HepG2 (cell line): ENCODE data around the gene HTR3B. TPM values are rescaled to one million over a fixed set of nuclear protein-coding genes. Genes with fewer than 3 reads are reported as not detected.

Source experiments
- ELF1 ChIP-seq: sonication (generic); formaldehyde crosslinking; IDR thresholded peaks from 2 replicates; pipeline ENCODE4 v1.4.0; 2020; ENCODE audit warnings: missing genetic modification reagents
- EP300 ChIP-seq, 3 experiments: sonication (generic) in 1 of 3; formaldehyde crosslinking in 1 of 3; IDR thresholded peaks; 2 replicates each; pipeline versions ENCODE4 v1.5.1 to v1.6.1; 2011 to 2020; ENCODE audit warnings: low read depth in 2 of 3, low read length in 2 of 3, borderline replicate concordance in 1 of 3, improper control_type of control experiment in 1 of 3, mild to moderate bottlenecking in 1 of 3, missing genetic modification reagents in 1 of 3, moderate library complexity in 1 of 3
- FOSL2 ChIP-seq: sonication (generic); formaldehyde crosslinking; IDR thresholded peaks from 2 replicates; pipeline ENCODE4 v1.4.0; 2020; ENCODE audit warnings: missing genetic modification reagents
- GABPB1 ChIP-seq: IDR thresholded peaks from 2 replicates; pipeline ENCODE4 v1.6.1; 2016; ENCODE audit warnings: mild to moderate bottlenecking, missing genetic modification reagents, moderate library complexity, missing compliant biosample characterization
- HDAC6 ChIP-seq: fragments of 200-600 bp; sonication (generic); IDR thresholded peaks from 2 replicates; pipeline ENCODE4 v1.7.0; 2017; ENCODE audit warnings: mild to moderate bottlenecking, antibody characterized with exemption, low read length, low read depth
- KLF6 ChIP-seq: IDR thresholded peaks from 2 replicates; pipeline ENCODE4 v1.8.0; 2016; ENCODE audit warnings: missing biosample characterization, missing genetic modification reagents
- MIXL1 ChIP-seq: IDR thresholded peaks from 2 replicates; pipeline ENCODE4 v1.6.1; 2016
- RXRA ChIP-seq: sonication (generic); formaldehyde crosslinking; IDR thresholded peaks from 2 replicates; pipeline ENCODE4 v1.5.1; 2020; ENCODE audit warnings: missing genetic modification reagents
- SOX5 ChIP-seq: IDR thresholded peaks from 2 replicates; pipeline ENCODE4 v1.6.1; 2016; ENCODE audit warnings: borderline replicate concordance
- TFAP4 ChIP-seq: sonication (generic); IDR thresholded peaks from 2 replicates; pipeline ENCODE4 v1.6.1; 2016; ENCODE audit warnings: low read depth, borderline replicate concordance
- THAP9 ChIP-seq: sonication (generic); formaldehyde crosslinking; IDR thresholded peaks from 2 replicates; pipeline ENCODE4; 2020; ENCODE audit warnings: missing genetic modification reagents, mild to moderate bottlenecking, borderline replicate concordance
- ZBED4 ChIP-seq: sonication (generic); formaldehyde crosslinking; IDR thresholded peaks from 2 replicates; pipeline ENCODE4 v1.4.0; 2020; ENCODE audit warnings: missing genetic modification reagents, borderline replicate concordance
- ZFP36L1 ChIP-seq: sonication (generic); formaldehyde crosslinking; IDR thresholded peaks from 2 replicates; pipeline ENCODE4 v1.8.0; 2022; ENCODE audit warnings: mild to moderate bottlenecking, missing genetic modification reagents, moderate library complexity
- ZFYVE20 ChIP-seq: sonication (generic); formaldehyde crosslinking; IDR thresholded peaks from 2 replicates; pipeline ENCODE4 v1.8.0; 2023; ENCODE audit warnings: low read depth, mild to moderate bottlenecking, moderate library complexity, missing genetic modification reagents, borderline replicate concordance
- ZHX1 ChIP-seq: sonication (generic); formaldehyde crosslinking; IDR thresholded peaks from 2 replicates; pipeline ENCODE4 v1.8.1; 2022; ENCODE audit warnings: low read depth, mild to moderate bottlenecking, missing genetic modification reagents
- ZNF264 ChIP-seq: sonication (generic); formaldehyde crosslinking; IDR thresholded peaks from 2 replicates; pipeline ENCODE4 v1.4.0; 2020; ENCODE audit warnings: missing genetic modification reagents
- ZNF607 ChIP-seq: sonication (generic); formaldehyde crosslinking; IDR thresholded peaks from 2 replicates; pipeline ENCODE4 v1.5.1; 2020; ENCODE audit warnings: missing genetic modification reagents, mild to moderate bottlenecking, borderline replicate concordance
- polyA plus RNA-seq, 8 experiments: library from polyadenylated mRNA; depleted of rRNA in 3 of 8; stranded (reverse) in 7 of 8; unstranded in 1 of 8; fragments of >200 nt; fragmentation: Illumina TruSeq in 4 of 8; extraction: Trizol in 4 of 8; gene quantifications; 2 replicates each; pipeline versions ENCODE4 v1.2.1 to v1.2.3, GENCODE V29; 2011 to 2016; ENCODE audit warnings: low read depth in 4 of 8, missing spikeins in 1 of 8, mixed read lengths in 1 of 8; ENCODE audit not compliant: insufficient read depth in 1 of 8
- total RNA-seq, 5 experiments: library from RNA; depleted of rRNA; stranded (reverse); fragments of >200 nt; fragmentation: Illumina TruSeq; extraction: Trizol; gene quantifications; 2 replicates each; pipeline ENCODE4 v1.2.3, GENCODE V29; 2016; ENCODE audit warnings: low read depth in 1 of 5

HTR3B gene
- total and polyA plus RNA-seq, 2 of the 13 experiments (the other 11 are each of a cell fraction or from before 2014, with no cell fraction given): 0.09 to 1.7 TPM

- TF ChIP-seq ZBED4 (CRISPR knock-in tag) (no peak; the same call in 1 of the 2 replicates), ZFYVE20 (CRISPR knock-in tag) (no peak), ZHX1 (CRISPR knock-in tag) (peak; percentile 49; the same call in 1 of the 2 replicates), GABPB1 (CRISPR knock-in tag) (peak; percentile 70), TFAP4 (peak; percentile 86; the same call in 1 of the 2 replicates), KLF6 (CRISPR knock-in tag) (no peak), ZNF264 (0 out of 2 replicates have a peak, but pooled peaks have one; percentile 40), ELF1 (CRISPR knock-in tag) (peak; percentile 43; the same call in 1 of the 2 replicates), ZNF607 (peak; percentile 70; the same call in 1 of the 2 replicates), MIXL1 (CRISPR knock-in tag) (0 out of 2 replicates have a peak, but pooled peaks have one; percentile 21), HDAC6 (no peak), SOX5 (CRISPR knock-in tag) (peak; percentile 49; the same call in 1 of the 2 replicates), EP300 (IDR thresholded peaks at IDR 0.05; ENCODE audit: low read depth in 2 of 2, low read length in 2 of 2) (peak in 1 of 2 experiments; percentile 12; a peak in 1 of 4 replicates), EP300 (CRISPR knock-in tag; IDR thresholded peaks at IDR 0.05; ENCODE audit: borderline replicate concordance) (no peak), THAP9 (0 out of 2 replicates have a peak, but pooled peaks have one; percentile 24), FOSL2 (0 out of 2 replicates have a peak, but pooled peaks have one; percentile 19), ZFP36L1 (CRISPR knock-in tag) (0 out of 2 replicates have a peak, but pooled peaks have one; percentile 48), RXRA (CRISPR knock-in tag) (0 out of 2 replicates have a peak, but pooled peaks have one; percentile 42)
Measured at GRCh38 chr11:113875234-113876073, 29.1 kb upstream of the HTR3B start, which contains the start of gene USP28 (continued).
